HepG2 (cell line): ENCODE results near the gene HARBI1. TPM values are rescaled to one million over a fixed set of nuclear protein-coding genes. Genes with fewer than 3 reads are reported as not detected.

ENCODE experiments used
- ATAC-seq: fragments of 200-7000 bp; cut with Tn5 transposase; 3 replicates; pipeline ENCODE4 v1.9.1; 2020; ENCODE audit warnings: mild to moderate bottlenecking, moderate library complexity
- BruUV-seq: library from RNA; stranded (reverse); fragments of 400-500 nt; replicated peaks from 2 replicates; lab custom pipeline; 2021; lab: Mats Ljungman, UMichigan
- CTCF ChIA-PET: fragments of 300-600 bp; formaldehyde crosslinking; extraction: SDS; loops from one replicate; lab custom pipeline; 2021; ENCODE audit warnings: low total read pairs, inconsistent platforms, low intra/inter-chr PET ratio; lab: Yijun Ruan, JAX
- POLR2A ChIA-PET: fragments of 350-600 bp; sonication (Branson Sonifier 250); formaldehyde crosslinking; loops from one replicate; lab custom pipeline; 2020; ENCODE audit warnings: antibody characterized with exemption, inconsistent platforms; lab: Yijun Ruan, JAX
- DNase-seq: peaks from one replicate; pipeline ENCODE4 v3.0.0-alpha.2; 2015; ENCODE audit warnings: low spot score
- FAIRE-seq: peaks from 3 replicates; lab custom pipeline; 2011; peaks lifted over from hg19 to GRCh38; lab: Jason Lieb, UNC
- H2AFZ ChIP-seq: one replicate; pipeline ENCODE4 v1.6.1; 2011; ENCODE audit warnings: low read length, inconsistent platforms
- H3K27ac ChIP-seq: fragments of 300-600 bp; 3 replicates; pipeline ENCODE4 v1.8.0; 2011; ENCODE audit warnings: mixed run types, mild to moderate bottlenecking, mixed read lengths, low read length, inconsistent platforms; ENCODE audit not compliant: insufficient read depth; ENCODE audit errors: extremely low read length
- H3K27me3 ChIP-seq, 2 experiments: fragments of 200-600 bp in 1 of 2; 2 replicates in 1 of 2; 3 replicates in 1 of 2; pipeline versions ENCODE4 v1.6.0 to v1.8.0; 2011; ENCODE audit warnings: low read length in 2 of 2, mild to moderate bottlenecking in 2 of 2, moderate library complexity in 2 of 2, inconsistent platforms in 1 of 2; ENCODE audit not compliant: insufficient read depth in 2 of 2, control insufficient read depth in 1 of 2
- H3K36me3 ChIP-seq, 2 experiments: fragments of 200-600 bp in 1 of 2; replicated peaks in 1 of 2; 2 replicates in 1 of 2; 3 replicates in 1 of 2; pipeline versions ENCODE4 v1.5.1 to v1.8.0; 2011; ENCODE audit warnings: low read length in 2 of 2, inconsistent platforms in 1 of 2; ENCODE audit not compliant: insufficient read depth in 2 of 2, control insufficient read depth in 1 of 2
- H3K4me1 ChIP-seq: 2 replicates; pipeline ENCODE4 v1.5.1; 2012; ENCODE audit warnings: low read length, inconsistent platforms; ENCODE audit not compliant: insufficient read depth
- H3K4me2 ChIP-seq: 2 replicates; pipeline ENCODE4 v1.6.0; 2011; ENCODE audit warnings: low read depth, low read length, inconsistent platforms
- H3K4me3 ChIP-seq, 3 experiments: fragments of 200-600 bp in 1 of 3; sonication (generic), shearing (Covaris generic) in 1 of 3; replicated peaks in 1 of 3; 2 replicates each; pipeline ENCODE4 v1.5.1; 2011 to 2016; ENCODE audit warnings: low read length in 3 of 3, inconsistent platforms in 2 of 3, low read depth in 2 of 3, mild to moderate bottlenecking in 2 of 3, control low read depth in 1 of 3, mixed read lengths in 1 of 3; ENCODE audit not compliant: insufficient read depth in 1 of 3
- H3K79me2 ChIP-seq: one replicate; pipeline ENCODE4 v1.6.1; 2011; ENCODE audit warnings: low read length, inconsistent platforms; ENCODE audit not compliant: insufficient read depth
- H3K9ac ChIP-seq: 2 replicates; pipeline ENCODE4 v1.6.0; 2011; ENCODE audit warnings: mild to moderate bottlenecking, low read depth, low read length, inconsistent platforms; ENCODE audit not compliant: insufficient read depth
- H3K9me3 ChIP-seq: 2 replicates; pipeline ENCODE4 v1.5.1; 2012; ENCODE audit warnings: mild to moderate bottlenecking, low read length
- H4K20me1 ChIP-seq: 2 replicates; pipeline ENCODE4 v1.6.0; 2011; ENCODE audit warnings: inconsistent platforms, mild to moderate bottlenecking, low read length, moderate library complexity; ENCODE audit not compliant: insufficient read depth
- CHD2 ChIP-seq: IDR thresholded peaks from 2 replicates; pipeline ENCODE4 v1.6.1; 2011; ENCODE audit warnings: low read depth, low read length, improper control_type of control experiment
- ELF3 ChIP-seq: IDR thresholded peaks from 2 replicates; pipeline ENCODE4 v1.6.1; 2016; ENCODE audit warnings: missing genetic modification reagents, missing compliant biosample characterization
- FOXA3 ChIP-seq: IDR thresholded peaks from 2 replicates; pipeline ENCODE4 v1.6.1; 2016; ENCODE audit warnings: missing genetic modification reagents, missing compliant biosample characterization
- GATAD1 ChIP-seq: IDR thresholded peaks from 2 replicates; pipeline ENCODE4 v1.6.1; 2016; ENCODE audit warnings: missing genetic modification reagents, missing compliant biosample characterization
- HDAC2 ChIP-seq: sonication (generic); formaldehyde crosslinking; IDR thresholded peaks from 2 replicates; pipeline ENCODE4 v1.4.0; 2020; ENCODE audit warnings: missing genetic modification reagents
- HES4 ChIP-seq: sonication (generic); formaldehyde crosslinking; IDR thresholded peaks from 2 replicates; pipeline ENCODE4 v1.9.0; 2021; ENCODE audit warnings: mild to moderate bottlenecking, missing genetic modification reagents, borderline replicate concordance
- MTA1 ChIP-seq: sonication (generic); formaldehyde crosslinking; IDR thresholded peaks from 2 replicates; pipeline ENCODE4 v1.4.0; 2020; ENCODE audit warnings: missing genetic modification reagents, mild to moderate bottlenecking, borderline replicate concordance
- SKI ChIP-seq: fragments of 450-650 bp; IDR thresholded peaks from one replicate; pipeline ENCODE4 v1.6.1; 2018; ENCODE audit warnings: mild to moderate bottlenecking; ENCODE audit not compliant: partially characterized antibody
- SNAPC2 ChIP-seq: sonication (generic); formaldehyde crosslinking; IDR thresholded peaks from 2 replicates; pipeline ENCODE4 v1.8.1; 2022; ENCODE audit warnings: mild to moderate bottlenecking, missing genetic modification reagents
- SPEN ChIP-seq: sonication (generic); formaldehyde crosslinking; IDR thresholded peaks from 2 replicates; pipeline ENCODE4 v1.5.1; 2020; ENCODE audit warnings: low read depth, mild to moderate bottlenecking, missing genetic modification reagents
- SRSF4 ChIP-seq: fragments of 200-400 bp; formaldehyde crosslinking; IDR thresholded peaks from one replicate; pipeline ENCODE4 v1.6.1; 2018; ENCODE audit warnings: mild to moderate bottlenecking, low read depth, low read length, moderate library complexity; ENCODE audit not compliant: poor library complexity, severe bottlenecking
- TERF1 ChIP-seq: sonication (generic); formaldehyde crosslinking; IDR thresholded peaks from 2 replicates; pipeline ENCODE4 v1.8.0; 2022; ENCODE audit warnings: mild to moderate bottlenecking, missing genetic modification reagents, moderate library complexity
- ZC3H4 ChIP-seq: sonication (generic); formaldehyde crosslinking; IDR thresholded peaks from 2 replicates; pipeline ENCODE4 v1.4.0; 2020; ENCODE audit warnings: missing genetic modification reagents, borderline replicate concordance
- ZNF121 ChIP-seq: sonication (generic); formaldehyde crosslinking; IDR thresholded peaks from 2 replicates; pipeline ENCODE4 v1.5.0; 2020; ENCODE audit warnings: mild to moderate bottlenecking, missing genetic modification reagents
- ZNF232 ChIP-seq: sonication (generic); formaldehyde crosslinking; IDR thresholded peaks from 2 replicates; pipeline ENCODE4 v1.4.0; 2020; ENCODE audit warnings: missing genetic modification reagents, borderline replicate concordance
- ZNF274 ChIP-seq: sonication (generic); formaldehyde crosslinking; IDR thresholded peaks from 2 replicates; pipeline ENCODE4 v1.5.1; 2020; ENCODE audit warnings: mild to moderate bottlenecking, missing genetic modification reagents
- ZNF333 ChIP-seq: sonication (generic); formaldehyde crosslinking; IDR thresholded peaks from 2 replicates; pipeline ENCODE4 v1.4.0; 2020; ENCODE audit warnings: mild to moderate bottlenecking, missing genetic modification reagents, borderline replicate concordance
- ZNF747 ChIP-seq: sonication (generic); formaldehyde crosslinking; IDR thresholded peaks from 2 replicates; pipeline ENCODE4 v1.8.1; 2023; ENCODE audit warnings: missing genetic modification reagents, mild to moderate bottlenecking, borderline replicate concordance
- ZNF792 ChIP-seq: IDR thresholded peaks from 2 replicates; pipeline ENCODE4 v1.6.1; 2016
- ZNF879 ChIP-seq: sonication (generic); formaldehyde crosslinking; IDR thresholded peaks from 2 replicates; pipeline ENCODE4 v1.8.1; 2023; ENCODE audit warnings: missing genetic modification reagents
- WGBS: methylation state at CpG from one replicate; pipeline ENCODE4 v1.1.6; 2017; ENCODE audit warnings: low lambda C conversion rate; 5-methylcytosine and 5-hydroxymethylcytosine counted together
- in situ Hi-C: cut with HindIII; loops from 2 replicates; pipeline ENCODE4 v1.10.0; 2017; ENCODE audit warnings: low pct_unique_long_range_greater_than_20kb; ENCODE audit not compliant: extremely low pct_ligation_motif_present
- intact Hi-C: fragments of 100-400 bp; cut with micrococcal nuclease; formaldehyde crosslinking; loops from one replicate; pipeline ENCODE4 v1.10.0; 2022; ENCODE audit not compliant: unreplicated experiment
- polyA plus RNA-seq, 8 experiments: library from polyadenylated mRNA; depleted of rRNA in 3 of 8; stranded (reverse) in 7 of 8; unstranded in 1 of 8; fragments of >200 nt; fragmentation: Illumina TruSeq in 4 of 8; extraction: Trizol in 4 of 8; gene quantifications; 2 replicates each; pipeline versions ENCODE4 v1.2.1 to v1.2.3, GENCODE V29; 2011 to 2016; ENCODE audit warnings: low read depth in 4 of 8, missing spikeins in 1 of 8, mixed read lengths in 1 of 8; ENCODE audit not compliant: insufficient read depth in 1 of 8
- total RNA-seq, 5 experiments: library from RNA; depleted of rRNA; stranded (reverse); fragments of >200 nt; fragmentation: Illumina TruSeq; extraction: Trizol; gene quantifications; 2 replicates each; pipeline ENCODE4 v1.2.3, GENCODE V29; 2016; ENCODE audit warnings: low read depth in 1 of 5
- TF ChIP-seq, protein P1 (sequence below): sonication (generic); formaldehyde crosslinking; IDR thresholded peaks from 2 replicates; pipeline ENCODE4; 2020; ENCODE audit warnings: missing genetic modification reagents, mild to moderate bottlenecking, borderline replicate concordance

The HARBI1 gene
- total and polyA plus RNA-seq, 2 of the 13 experiments (the other 11 are each of a cell fraction or from before 2014, with no cell fraction given) = 2.5 to 4.8 TPM

GRCh38 chr11:46564459-46564858 is 52.6 kb downstream of the HARBI1 start (continued):
- TF ChIP-seq ELF3 (CRISPR knock-in tag) (no peak), ZC3H4 (CRISPR knock-in tag) (no peak), SNAPC2 (CRISPR knock-in tag) (no peak), ZNF792 (CRISPR knock-in tag) (no peak), CHD2 (no peak), SRSF4 (no peak), ZNF333 (CRISPR knock-in tag) (no peak), TERF1 (no peak)

DNA sequence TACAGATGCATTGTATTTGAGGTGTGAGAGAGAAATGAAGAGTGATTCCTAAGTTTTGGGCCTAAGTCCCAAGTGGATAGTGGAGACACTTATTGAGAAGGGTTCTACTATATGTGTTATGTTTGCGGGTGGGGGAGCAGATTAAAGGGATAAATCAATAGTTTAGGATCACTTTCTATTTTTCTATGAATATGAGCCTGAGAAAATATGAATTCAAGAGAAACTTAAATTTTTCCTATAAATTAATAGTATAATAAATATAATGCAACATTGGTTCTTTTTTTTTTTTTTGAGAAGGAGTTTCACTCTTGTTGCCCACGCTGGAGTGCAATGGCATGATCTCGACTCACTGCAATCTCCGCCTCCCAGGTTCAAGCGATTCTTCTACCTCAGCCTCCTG is 54.5 kb downstream of the HARBI1 start:
- H2AFZ ChIP-seq = no peak overlapping the region
- FAIRE-seq (no peak), DNase-seq (no peak), ATAC-seq (no peak)
- H3K79me2 ChIP-seq = peaks cover 96% of the 10 kb centered on the region
- 97% methylated on average over 5 of the region's 5 CpGs for WGBS
- H4K20me1 ChIP-seq = no peaks in the 10 kb centered on the region
- H3K27ac ChIP-seq = no peak overlapping the region
- no peaks in the 10 kb centered on the region for H3K27me3 ChIP-seq
- in situ Hi-C loops (no loop called here), intact Hi-C loops (no loop called here)
- no peak for TF ChIP-seq ZNF232 (CRISPR knock-in tag)
- no peak for TF ChIP-seq ZNF879 (CRISPR knock-in tag)
- no peak for TF ChIP-seq ZNF747 (CRISPR knock-in tag)
- no peak for TF ChIP-seq SPEN (CRISPR knock-in tag)
- TF ChIP-seq HDAC2 (CRISPR knock-in tag) = no peak
- no peak for TF ChIP-seq ZNF121 (CRISPR knock-in tag)
- no peak for TF ChIP-seq SKI
- TF ChIP-seq MTA1 = no peak
- TF ChIP-seq GATAD1 = no peak
- TF ChIP-seq ZNF274 (CRISPR knock-in tag) = no peak
- TF ChIP-seq, protein P1, sequence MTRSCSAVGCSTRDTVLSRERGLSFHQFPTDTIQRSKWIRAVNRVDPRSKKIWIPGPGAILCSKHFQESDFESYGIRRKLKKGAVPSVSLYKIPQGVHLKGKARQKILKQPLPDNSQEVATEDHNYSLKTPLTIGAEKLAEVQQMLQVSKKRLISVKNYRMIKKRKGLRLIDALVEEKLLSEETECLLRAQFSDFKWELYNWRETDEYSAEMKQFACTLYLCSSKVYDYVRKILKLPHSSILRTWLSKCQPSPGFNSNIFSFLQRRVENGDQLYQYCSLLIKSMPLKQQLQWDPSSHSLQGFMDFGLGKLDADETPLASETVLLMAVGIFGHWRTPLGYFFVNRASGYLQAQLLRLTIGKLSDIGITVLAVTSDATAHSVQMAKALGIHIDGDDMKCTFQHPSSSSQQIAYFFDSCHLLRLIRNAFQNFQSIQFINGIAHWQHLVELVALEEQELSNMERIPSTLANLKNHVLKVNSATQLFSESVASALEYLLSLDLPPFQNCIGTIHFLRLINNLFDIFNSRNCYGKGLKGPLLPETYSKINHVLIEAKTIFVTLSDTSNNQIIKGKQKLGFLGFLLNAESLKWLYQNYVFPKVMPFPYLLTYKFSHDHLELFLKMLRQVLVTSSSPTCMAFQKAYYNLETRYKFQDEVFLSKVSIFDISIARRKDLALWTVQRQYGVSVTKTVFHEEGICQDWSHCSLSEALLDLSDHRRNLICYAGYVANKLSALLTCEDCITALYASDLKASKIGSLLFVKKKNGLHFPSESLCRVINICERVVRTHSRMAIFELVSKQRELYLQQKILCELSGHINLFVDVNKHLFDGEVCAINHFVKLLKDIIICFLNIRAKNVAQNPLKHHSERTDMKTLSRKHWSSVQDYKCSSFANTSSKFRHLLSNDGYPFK (CRISPR knock-in tag) = no peak
- no peak for TF ChIP-seq FOXA3
- TF ChIP-seq HES4 (CRISPR knock-in tag) = no peak
- CTCF ChIA-PET = no interaction called here
- H3K4me1 ChIP-seq = peaks cover 90% of the 10 kb centered on the region
- H3K9ac ChIP-seq = no peak overlapping the region
- no TSS peak for BruUV-seq
- no peak overlapping the region for H3K4me2 ChIP-seq
- H3K9me3 ChIP-seq = no peaks in the 10 kb centered on the region
- POLR2A ChIA-PET = no interaction called here
- H3K4me3 ChIP-seq = no peak overlapping the region
- no peaks in the 10 kb centered on the region; a peak in 3 of 5 replicates for H3K36me3 ChIP-seq
